Transverse colon (tissue), 4 donors: ENCODE results near the gene NR2F6. TPM values are rescaled to one million over a fixed set of nuclear protein-coding genes. Genes with fewer than 3 reads are reported as not detected.

ENCODE experiments used
- DNase-seq: peaks from one replicate; pipeline ENCODE4 v3.0.0-alpha.2; 2019
- H3K27ac ChIP-seq, 4 donors: fragments of 200-600 bp; sonication (generic); 2 replicates each; pipeline ENCODE4 v1.5.1; 2016 to 2018; ENCODE audit warnings: inconsistent platforms in 4 of 4
- H3K27me3 ChIP-seq: fragments of 200-600 bp; sonication (generic); 2 replicates; pipeline ENCODE4 v1.5.1; 2017; ENCODE audit warnings: inconsistent platforms
- H3K36me3 ChIP-seq, 4 donors: fragments of 200-600 bp; sonication (generic); 2 replicates each; pipeline ENCODE4 v1.5.1; 2017 to 2019; ENCODE audit warnings: inconsistent platforms in 4 of 4
- H3K4me1 ChIP-seq, 4 donors: fragments of 200-600 bp; sonication (generic); 2 replicates each; pipeline ENCODE4 v1.5.1; 2017 to 2020; ENCODE audit warnings: inconsistent platforms in 4 of 4
- H3K4me3 ChIP-seq, 4 donors: fragments of 200-600 bp; sonication (generic); 1 replicate in 1 of 4; 2 replicates in 3 of 4; pipeline versions ENCODE4 v1.5.1 to v1.6.1; 2017 to 2019; ENCODE audit warnings: inconsistent platforms in 4 of 4
- H3K9me3 ChIP-seq, 2 donors: fragments of 200-600 bp; sonication (generic); 2 replicates each; pipeline ENCODE4 v1.5.1; 2017 to 2019; ENCODE audit warnings: inconsistent platforms in 2 of 2
- EP300 ChIP-seq: sonication (generic); formaldehyde crosslinking; IDR thresholded peaks from one replicate; pipeline ENCODE4 v1.6.1; 2017; ENCODE audit warnings: antibody characterized with exemption, low read depth
- POLR2A ChIP-seq: fragments of 450-650 bp; IDR thresholded peaks from one replicate; pipeline ENCODE4 v1.6.1; 2016; ENCODE audit warnings: antibody characterized with exemption, mild to moderate bottlenecking, moderate library complexity
- POLR2AphosphoS5 ChIP-seq, 3 donors: sonication (generic); formaldehyde crosslinking; IDR thresholded peaks; one replicate each; pipeline ENCODE4 v1.6.1; 2016; ENCODE audit warnings: antibody characterized with exemption in 3 of 3
- WGBS, 2 donors: methylation state at CpG; one replicate each; pipeline ENCODE4 v1.1.5; 2018; ENCODE audit warnings: low coverage in 1 of 2; 5-methylcytosine and 5-hydroxymethylcytosine counted together
- in situ Hi-C, 4 donors: fragments of 200-750 bp; cut with MboI; loops; one replicate each; pipeline versions ENCODE4 v1.15.0 to v1.15.1; 2017; ENCODE audit warnings: low sequenced_read_pairs in 3 of 4, low pct_ligation_motif_present in 1 of 4, low pct_unique_long_range_greater_than_20kb in 1 of 4
- intact Hi-C: fragments of 100-400 bp; cut with DNase I; formaldehyde crosslinking; loops from one replicate; pipeline ENCODE4 v1.15.1; 2023; ENCODE audit warnings: low total_unique reads
- total RNA-seq, 4 donors: library from RNA; depleted of rRNA; stranded (reverse); fragments of >200 nt; gene quantifications; one replicate each; pipeline ENCODE4 v1.1.0, GENCODE V29; 2016
- TF ChIP-seq, protein P1 (sequence below), 5 experiments: fragments of 200-600 bp in 3 of 5; fragments of 450-650 bp in 2 of 5; sonication (generic) in 3 of 5; IDR thresholded peaks; 1 replicate in 2 of 5; 2 replicates in 3 of 5; pipeline ENCODE4 v1.5.1; 2016 to 2017; ENCODE audit warnings: antibody characterized with exemption in 5 of 5, inconsistent platforms in 3 of 5, mild to moderate bottlenecking in 2 of 5, moderate library complexity in 1 of 5

Gene NR2F6
- total RNA-seq, 4 donors from 2014 or later, result 156 to 362 (median 206) TPM

DNA sequence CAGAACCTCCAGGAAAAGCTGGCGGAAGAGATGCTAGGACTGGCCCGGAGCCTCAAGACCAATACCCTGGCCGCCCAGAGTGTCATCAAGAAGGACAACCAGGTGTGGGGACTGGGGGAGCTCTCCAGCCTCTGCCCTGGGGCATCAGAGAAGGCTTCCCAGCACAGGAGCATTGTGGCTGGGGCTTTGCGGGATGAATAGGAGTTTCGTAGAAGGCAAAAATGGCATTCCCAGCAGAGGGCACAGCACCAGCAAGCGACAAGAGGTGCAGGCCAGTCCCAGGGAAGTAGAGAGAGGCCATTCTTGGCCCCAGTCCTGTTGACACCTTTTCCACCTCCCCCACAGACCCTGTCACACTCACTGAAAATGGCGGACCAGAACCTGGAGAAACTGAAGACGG is 26.4 kb downstream of the NR2F6 start:
- in situ Hi-C loops (loop anchor here in 1 of 4 donors (10.0 kb wide), 1 partner anchor 66 kb away; the partner anchor contains the start of gene ANKLE1), intact Hi-C loops (no loop called here)
- TF ChIP-seq POLR2A (no peak), EP300 (no peak), POLR2AphosphoS5 (IDR thresholded peaks at IDR 0.05) (no peak)
- TF ChIP-seq, protein P1, sequence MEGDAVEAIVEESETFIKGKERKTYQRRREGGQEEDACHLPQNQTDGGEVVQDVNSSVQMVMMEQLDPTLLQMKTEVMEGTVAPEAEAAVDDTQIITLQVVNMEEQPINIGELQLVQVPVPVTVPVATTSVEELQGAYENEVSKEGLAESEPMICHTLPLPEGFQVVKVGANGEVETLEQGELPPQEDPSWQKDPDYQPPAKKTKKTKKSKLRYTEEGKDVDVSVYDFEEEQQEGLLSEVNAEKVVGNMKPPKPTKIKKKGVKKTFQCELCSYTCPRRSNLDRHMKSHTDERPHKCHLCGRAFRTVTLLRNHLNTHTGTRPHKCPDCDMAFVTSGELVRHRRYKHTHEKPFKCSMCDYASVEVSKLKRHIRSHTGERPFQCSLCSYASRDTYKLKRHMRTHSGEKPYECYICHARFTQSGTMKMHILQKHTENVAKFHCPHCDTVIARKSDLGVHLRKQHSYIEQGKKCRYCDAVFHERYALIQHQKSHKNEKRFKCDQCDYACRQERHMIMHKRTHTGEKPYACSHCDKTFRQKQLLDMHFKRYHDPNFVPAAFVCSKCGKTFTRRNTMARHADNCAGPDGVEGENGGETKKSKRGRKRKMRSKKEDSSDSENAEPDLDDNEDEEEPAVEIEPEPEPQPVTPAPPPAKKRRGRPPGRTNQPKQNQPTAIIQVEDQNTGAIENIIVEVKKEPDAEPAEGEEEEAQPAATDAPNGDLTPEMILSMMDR (IDR thresholded peaks at IDR 0.05), result no peak
- Histone ChIP-seq H3K27me3 (no peaks in the 10 kb centered on the region), H3K4me3 (no peak overlapping the region), H3K9me3 (no peaks in the 10 kb centered on the region), H3K36me3 (peaks cover 0 to 12% (median 5%) of the 10 kb centered on the region in 4 donors), H3K27ac (no peak overlapping the region), H3K4me1 (peaks cover 4 to 23% (median 21%) of the 10 kb centered on the region in 4 donors)
- no peak for DNase-seq
- 98 to 100% methylated on average over 2 to 8 of the region's 8 CpGs for WGBS, 2 donors

DNA sequence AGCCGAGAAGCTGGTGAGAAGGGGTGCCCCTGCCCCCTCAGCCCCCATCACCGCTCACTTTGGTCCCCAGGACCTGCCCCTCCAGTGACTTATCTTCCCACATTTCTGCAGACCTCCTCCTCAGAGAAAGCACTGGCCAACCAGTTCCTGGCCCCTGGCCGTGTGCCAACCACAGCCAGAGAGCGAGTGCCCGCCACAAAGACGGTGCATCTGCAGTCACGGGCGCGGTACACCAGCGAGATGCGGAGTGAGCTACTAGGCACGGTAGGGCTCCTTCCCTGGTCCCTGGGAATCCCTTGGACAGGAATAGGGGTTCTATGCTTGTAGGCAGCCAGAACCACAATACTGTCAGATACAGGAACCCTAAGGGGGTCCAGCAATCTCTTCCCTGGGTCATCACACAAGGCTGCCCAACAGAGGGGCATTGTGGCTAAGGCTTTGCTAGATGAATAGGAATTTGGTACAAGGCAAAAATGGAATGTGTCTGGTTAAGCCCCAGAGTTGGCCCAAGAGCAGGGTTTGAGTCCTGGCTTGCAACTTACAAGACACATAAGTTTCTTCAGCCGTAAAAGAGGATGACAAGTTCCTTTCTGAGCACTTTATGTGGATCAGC is 29.6 kb downstream of the NR2F6 start:
- in situ Hi-C loops (loop anchor here in 1 of 4 donors (10.0 kb wide), 1 partner anchor 69 kb away; the partner anchor contains the start of gene ANKLE1), intact Hi-C loops (no loop called here)
- TF ChIP-seq, protein P1 (IDR thresholded peaks at IDR 0.05), result no peak
- no peak for TF ChIP-seq POLR2A
- no peak for TF ChIP-seq EP300
- TF ChIP-seq POLR2AphosphoS5 (IDR thresholded peaks at IDR 0.05), result no peak
- WGBS, 2 donors, result 88% methylated on average over 13 of the region's 13 CpGs; no CpG with 5 or more reads in 1 of the 2 donors
- Histone ChIP-seq H3K4me3 (peak overlapping the region in 2 of 4 donors; percentile 66 to 69), H3K9me3 (no peaks in the 10 kb centered on the region), H3K36me3 (peaks cover 0 to 22% (median 8%) of the 10 kb centered on the region in 4 donors), H3K4me1 (peaks cover 4 to 23% (median 21%) of the 10 kb centered on the region in 4 donors), H3K27ac (peak overlapping the region; percentile 85 to 94 (median 91)), H3K27me3 (no peaks in the 10 kb centered on the region)
- no peak for DNase-seq

DNA sequence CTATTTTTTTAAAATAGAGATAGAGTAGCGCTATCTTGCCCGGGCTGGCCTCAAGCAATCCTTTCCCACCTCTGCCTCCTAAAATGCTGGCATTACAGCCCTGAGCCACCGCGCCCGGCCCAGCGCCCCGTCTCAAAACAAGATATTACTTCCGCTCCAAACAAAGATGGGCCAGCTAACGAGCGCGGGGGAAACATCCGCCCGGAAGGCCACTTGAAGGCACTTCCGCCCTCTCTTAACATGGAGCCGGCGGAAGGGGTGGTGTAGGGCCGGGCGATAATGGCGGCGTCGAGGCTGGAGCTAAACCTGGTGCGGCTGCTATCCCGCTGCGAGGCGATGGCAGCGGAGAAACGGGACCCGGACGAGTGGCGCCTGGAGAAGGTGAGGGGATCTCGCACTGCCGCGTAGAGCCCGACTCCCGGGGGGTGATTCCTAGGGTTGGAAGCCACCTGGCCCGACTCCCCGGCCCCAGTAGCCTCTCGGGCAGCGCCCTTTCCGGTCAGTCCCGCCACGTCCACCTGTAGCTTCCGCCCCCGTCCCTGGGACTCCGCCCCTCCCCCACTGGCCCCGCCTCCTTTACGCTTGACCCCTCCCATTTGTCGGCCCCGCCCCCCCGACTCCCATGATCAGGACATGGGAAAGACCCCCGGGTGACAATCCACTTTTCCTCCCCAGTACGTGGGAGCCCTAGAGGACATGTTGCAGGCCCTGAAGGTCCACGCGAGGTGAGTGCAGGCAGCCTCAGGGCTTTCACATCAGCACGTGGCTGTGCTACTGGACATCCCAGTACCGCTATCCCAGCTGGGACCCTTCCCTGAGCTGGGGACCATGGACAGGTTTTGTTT is 30.4 kb downstream of the NR2F6 start, which contains the start of gene USE1:
Gene USE1, plus strand, starts transcription at position 231 of the 845 bp plus-strand sequence. Its CDS starts 49 bp downstream, at position 280.
- TF ChIP-seq, protein P1 (IDR thresholded peaks at IDR 0.05), result no peak
- TF ChIP-seq POLR2AphosphoS5 (IDR thresholded peaks at IDR 0.05), result peak; percentile 72 to 85 (median 83)
- peak; percentile 80 for TF ChIP-seq POLR2A
- TF ChIP-seq EP300, result no peak
- Histone ChIP-seq H3K4me3 (peak within 1 kb of the TSS; percentile 44 to 80 (median 68)), H3K36me3 (peaks cover 0 to 22% (median 9%) of the 10 kb centered on the region in 4 donors), H3K27me3 (no peaks in the 10 kb centered on the region), H3K4me1 (peaks cover 4 to 21% (median 20%) of the 10 kb centered on the region in 4 donors), H3K9me3 (no peaks in the 10 kb centered on the region), H3K27ac (peak within 1 kb of the TSS; percentile 85 to 94 (median 91))
- intact Hi-C loops, result no loop called here
- in situ Hi-C loops, result loop anchor here in 1 of 4 donors (10.0 kb wide), 1 partner anchor 69 kb away; the partner anchor contains the start of gene ANKLE1
- 4% methylated on average over 50 of the region's 56 CpGs; no CpG with 5 or more reads in 1 of the 2 donors for WGBS, 2 donors
- DNase-seq, result peak; percentile 93
